WTC11 (cell line): ENCODE data around the gene SVOP. TPM values are rescaled to one million over a fixed set of nuclear protein-coding genes. Genes with fewer than 3 reads are reported as not detected.

ENCODE experiments used
- ATAC-seq: fragments of 200-7000 bp; cut with Tn5 transposase; 2 replicates; pipeline ENCODE4 v1.10.0; 2021; ENCODE audit warnings: mild to moderate bottlenecking, moderate library complexity
- CTCF ChIA-PET: fragments of 300-600 bp; sonication (Branson Sonifier 250); formaldehyde crosslinking; loops from one replicate; lab custom pipeline; 2021; ENCODE audit warnings: antibody characterized with exemption; lab: Charles Lee
- POLR2A ChIA-PET: fragments of 350-600 bp; sonication (Branson Sonifier 250); formaldehyde crosslinking; loops from one replicate; lab custom pipeline; 2021; ENCODE audit warnings: antibody characterized with exemption; lab: Charles Lee
- DNase-seq: peaks from one replicate; pipeline ENCODE4 v3.0.0; 2021; ENCODE audit warnings: low spot score
- H3K27ac Mint-ChIP-seq: 2 replicates; pipeline ENCODE4 v1.8.0; 2021; ENCODE audit warnings: mixed read lengths
- H3K27me3 Mint-ChIP-seq: 2 replicates; pipeline ENCODE4 v1.8.0; 2021; ENCODE audit warnings: low read depth, mild to moderate bottlenecking, moderate library complexity, mixed read lengths
- H3K36me3 Mint-ChIP-seq: 2 replicates; pipeline ENCODE4 v1.8.0; 2021; ENCODE audit warnings: mixed read lengths
- H3K4me1 Mint-ChIP-seq: 2 replicates; pipeline ENCODE4 v1.8.0; 2022; ENCODE audit warnings: mixed read lengths
- H3K4me3 Mint-ChIP-seq: 2 replicates; pipeline ENCODE4 v1.8.0; 2021; ENCODE audit warnings: mild to moderate bottlenecking, moderate library complexity, mixed read lengths
- H3K9me3 Mint-ChIP-seq: 2 replicates; pipeline ENCODE4 v1.8.0; 2021; ENCODE audit warnings: mixed read lengths
- ELF4 ChIP-seq: sonication (generic); formaldehyde crosslinking; IDR thresholded peaks from 2 replicates; pipeline ENCODE4 v1.8.1; 2022; ENCODE audit warnings: low read depth, mild to moderate bottlenecking, moderate library complexity, missing genetic modification reagents
- EMX1 ChIP-seq: fragments of 250-450 bp; sonication (Bioruptor Pico); IDR thresholded peaks from 2 replicates; pipeline ENCODE4 v1.8.0; 2021; ENCODE audit warnings: mild to moderate bottlenecking
- FOXK1 ChIP-seq: sonication (generic); formaldehyde crosslinking; IDR thresholded peaks from 2 replicates; pipeline ENCODE4 v1.8.0; 2022; ENCODE audit warnings: mild to moderate bottlenecking, moderate library complexity, missing genetic modification reagents
- KAT7 ChIP-seq: sonication (generic); formaldehyde crosslinking; IDR thresholded peaks from 2 replicates; pipeline ENCODE4 v1.8.1; 2023; ENCODE audit warnings: missing genetic modification reagents, mild to moderate bottlenecking, borderline replicate concordance
- NR2C2 ChIP-seq: sonication (generic); formaldehyde crosslinking; IDR thresholded peaks from 2 replicates; pipeline ENCODE4 v1.8.0; 2022; ENCODE audit warnings: mild to moderate bottlenecking, missing genetic modification reagents
- OVOL2 ChIP-seq: fragments of 250-450 bp; sonication (Bioruptor Pico); IDR thresholded peaks from 2 replicates; pipeline ENCODE4 v1.9.0; 2021; ENCODE audit warnings: mild to moderate bottlenecking, borderline replicate concordance
- SMAD4 ChIP-seq: sonication (generic); formaldehyde crosslinking; IDR thresholded peaks from 2 replicates; pipeline ENCODE4 v1.8.0; 2022; ENCODE audit warnings: mild to moderate bottlenecking, missing genetic modification reagents
- SOX15 ChIP-seq: fragments of 250-450 bp; sonication (Bioruptor Pico); IDR thresholded peaks from 2 replicates; pipeline ENCODE4 v1.9.0; 2021; ENCODE audit warnings: mild to moderate bottlenecking
- total RNA-seq: library from RNA; stranded (reverse); gene quantifications from 3 replicates; pipeline ENCODE4 v1.2.3, GENCODE V29; 2021
- TF ChIP-seq, protein P1 (sequence below): sonication (generic); formaldehyde crosslinking; conservative IDR thresholded peaks from 2 replicates; pipeline ENCODE4 v1.8.1; 2022; ENCODE audit warnings: mild to moderate bottlenecking, missing genetic modification reagents
- TF ChIP-seq, protein P2 (sequence below): fragments of 250-450 bp; sonication (Bioruptor Pico); IDR thresholded peaks from 2 replicates; pipeline ENCODE4 v1.9.0; 2021; ENCODE audit warnings: mild to moderate bottlenecking, borderline replicate concordance
- TF ChIP-seq, protein P3 (sequence below): sonication (generic); formaldehyde crosslinking; IDR thresholded peaks from 2 replicates; pipeline ENCODE4 v1.8.1; 2023; ENCODE audit warnings: mild to moderate bottlenecking, missing genetic modification reagents, borderline replicate concordance
- TF ChIP-seq, protein P4 (sequence below): sonication (generic); formaldehyde crosslinking; IDR thresholded peaks from 2 replicates; pipeline ENCODE4 v1.8.1; 2022; ENCODE audit warnings: mild to moderate bottlenecking, moderate library complexity, missing genetic modification reagents
- TF ChIP-seq, protein P5 (sequence below): sonication (generic); formaldehyde crosslinking; IDR thresholded peaks from 2 replicates; pipeline ENCODE4 v1.8.1; 2023; ENCODE audit warnings: mild to moderate bottlenecking, missing genetic modification reagents
- TF ChIP-seq, protein P6 (sequence below): sonication (generic); formaldehyde crosslinking; IDR thresholded peaks from 2 replicates; pipeline ENCODE4 v1.8.1; 2023; ENCODE audit warnings: mild to moderate bottlenecking, missing genetic modification reagents
- TF ChIP-seq, protein P7 (sequence below): sonication (generic); formaldehyde crosslinking; IDR thresholded peaks from 2 replicates; pipeline ENCODE4 v1.8.1; 2023; ENCODE audit warnings: mild to moderate bottlenecking, moderate library complexity, missing genetic modification reagents
- TF ChIP-seq, protein P8 (sequence below): sonication (generic); formaldehyde crosslinking; IDR thresholded peaks from 2 replicates; pipeline ENCODE4 v1.8.1; 2022; ENCODE audit warnings: low read depth, mild to moderate bottlenecking, moderate library complexity, missing genetic modification reagents, borderline replicate concordance
- TF ChIP-seq, protein P9 (sequence below): sonication (generic); formaldehyde crosslinking; IDR thresholded peaks from 2 replicates; pipeline ENCODE4 v1.8.0; 2022; ENCODE audit warnings: mild to moderate bottlenecking, missing genetic modification reagents
- TF ChIP-seq, protein P10 (sequence below): fragments of 250-450 bp; sonication (Bioruptor Pico); IDR thresholded peaks from 2 replicates; pipeline ENCODE4 v1.9.0; 2021; ENCODE audit warnings: mild to moderate bottlenecking

SVOP gene
- total RNA-seq, 1 experiment from 2014 or later = 0.04 TPM

DNA sequence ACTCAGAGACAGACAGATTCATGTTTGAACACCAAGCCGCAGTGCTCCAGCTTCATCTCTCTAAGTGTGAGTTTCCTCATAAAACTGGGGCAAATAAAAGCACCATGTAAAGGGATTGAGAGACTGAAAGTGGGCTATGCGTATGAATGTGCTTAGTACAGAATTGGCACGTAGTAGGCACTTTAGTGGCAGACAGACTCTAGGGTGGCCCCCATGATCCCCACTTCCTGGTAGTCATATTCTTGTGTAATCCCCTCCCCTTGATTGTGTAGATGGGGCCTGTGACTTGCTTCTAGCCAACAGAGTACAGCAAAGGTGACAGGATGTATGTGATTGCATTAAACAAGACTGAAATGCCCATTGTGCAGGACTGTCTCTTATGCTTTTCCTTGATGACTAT, 98.0 kb downstream of the SVOP start:
- CTCF ChIA-PET = no interaction called here
- no peak for DNase-seq
- Mint-ChIP-seq H3K36me3 (no peaks in the 10 kb centered on the region), H3K27me3 (peaks cover 4% of the 10 kb centered on the region), H3K4me3 (no peak overlapping the region), H3K4me1 (peaks cover 2% of the 10 kb centered on the region), H3K9me3 (peaks cover 34% of the 10 kb centered on the region), H3K27ac (no peak overlapping the region)
- ATAC-seq = no peak
- POLR2A ChIA-PET = no interaction called here
- TF ChIP-seq, protein P1, sequence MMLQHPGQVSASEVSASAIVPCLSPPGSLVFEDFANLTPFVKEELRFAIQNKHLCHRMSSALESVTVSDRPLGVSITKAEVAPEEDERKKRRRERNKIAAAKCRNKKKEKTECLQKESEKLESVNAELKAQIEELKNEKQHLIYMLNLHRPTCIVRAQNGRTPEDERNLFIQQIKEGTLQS (CRISPR knock-in tag) = no peak
- TF ChIP-seq SMAD4 (no peak), KAT7 (CRISPR knock-in tag) (no peak), EMX1 (CRISPR knock-in tag) (no peak), OVOL2 (no peak), FOXK1 (CRISPR knock-in tag) (no peak), SOX15 (no peak), ELF4 (CRISPR knock-in tag) (no peak), NR2C2 (CRISPR knock-in tag) (no peak)
- TF ChIP-seq, protein P2, sequence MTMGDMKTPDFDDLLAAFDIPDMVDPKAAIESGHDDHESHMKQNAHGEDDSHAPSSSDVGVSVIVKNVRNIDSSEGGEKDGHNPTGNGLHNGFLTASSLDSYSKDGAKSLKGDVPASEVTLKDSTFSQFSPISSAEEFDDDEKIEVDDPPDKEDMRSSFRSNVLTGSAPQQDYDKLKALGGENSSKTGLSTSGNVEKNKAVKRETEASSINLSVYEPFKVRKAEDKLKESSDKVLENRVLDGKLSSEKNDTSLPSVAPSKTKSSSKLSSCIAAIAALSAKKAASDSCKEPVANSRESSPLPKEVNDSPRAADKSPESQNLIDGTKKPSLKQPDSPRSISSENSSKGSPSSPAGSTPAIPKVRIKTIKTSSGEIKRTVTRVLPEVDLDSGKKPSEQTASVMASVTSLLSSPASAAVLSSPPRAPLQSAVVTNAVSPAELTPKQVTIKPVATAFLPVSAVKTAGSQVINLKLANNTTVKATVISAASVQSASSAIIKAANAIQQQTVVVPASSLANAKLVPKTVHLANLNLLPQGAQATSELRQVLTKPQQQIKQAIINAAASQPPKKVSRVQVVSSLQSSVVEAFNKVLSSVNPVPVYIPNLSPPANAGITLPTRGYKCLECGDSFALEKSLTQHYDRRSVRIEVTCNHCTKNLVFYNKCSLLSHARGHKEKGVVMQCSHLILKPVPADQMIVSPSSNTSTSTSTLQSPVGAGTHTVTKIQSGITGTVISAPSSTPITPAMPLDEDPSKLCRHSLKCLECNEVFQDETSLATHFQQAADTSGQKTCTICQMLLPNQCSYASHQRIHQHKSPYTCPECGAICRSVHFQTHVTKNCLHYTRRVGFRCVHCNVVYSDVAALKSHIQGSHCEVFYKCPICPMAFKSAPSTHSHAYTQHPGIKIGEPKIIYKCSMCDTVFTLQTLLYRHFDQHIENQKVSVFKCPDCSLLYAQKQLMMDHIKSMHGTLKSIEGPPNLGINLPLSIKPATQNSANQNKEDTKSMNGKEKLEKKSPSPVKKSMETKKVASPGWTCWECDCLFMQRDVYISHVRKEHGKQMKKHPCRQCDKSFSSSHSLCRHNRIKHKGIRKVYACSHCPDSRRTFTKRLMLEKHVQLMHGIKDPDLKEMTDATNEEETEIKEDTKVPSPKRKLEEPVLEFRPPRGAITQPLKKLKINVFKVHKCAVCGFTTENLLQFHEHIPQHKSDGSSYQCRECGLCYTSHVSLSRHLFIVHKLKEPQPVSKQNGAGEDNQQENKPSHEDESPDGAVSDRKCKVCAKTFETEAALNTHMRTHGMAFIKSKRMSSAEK (CRISPR knock-in tag) = no peak
- TF ChIP-seq, protein P3, sequence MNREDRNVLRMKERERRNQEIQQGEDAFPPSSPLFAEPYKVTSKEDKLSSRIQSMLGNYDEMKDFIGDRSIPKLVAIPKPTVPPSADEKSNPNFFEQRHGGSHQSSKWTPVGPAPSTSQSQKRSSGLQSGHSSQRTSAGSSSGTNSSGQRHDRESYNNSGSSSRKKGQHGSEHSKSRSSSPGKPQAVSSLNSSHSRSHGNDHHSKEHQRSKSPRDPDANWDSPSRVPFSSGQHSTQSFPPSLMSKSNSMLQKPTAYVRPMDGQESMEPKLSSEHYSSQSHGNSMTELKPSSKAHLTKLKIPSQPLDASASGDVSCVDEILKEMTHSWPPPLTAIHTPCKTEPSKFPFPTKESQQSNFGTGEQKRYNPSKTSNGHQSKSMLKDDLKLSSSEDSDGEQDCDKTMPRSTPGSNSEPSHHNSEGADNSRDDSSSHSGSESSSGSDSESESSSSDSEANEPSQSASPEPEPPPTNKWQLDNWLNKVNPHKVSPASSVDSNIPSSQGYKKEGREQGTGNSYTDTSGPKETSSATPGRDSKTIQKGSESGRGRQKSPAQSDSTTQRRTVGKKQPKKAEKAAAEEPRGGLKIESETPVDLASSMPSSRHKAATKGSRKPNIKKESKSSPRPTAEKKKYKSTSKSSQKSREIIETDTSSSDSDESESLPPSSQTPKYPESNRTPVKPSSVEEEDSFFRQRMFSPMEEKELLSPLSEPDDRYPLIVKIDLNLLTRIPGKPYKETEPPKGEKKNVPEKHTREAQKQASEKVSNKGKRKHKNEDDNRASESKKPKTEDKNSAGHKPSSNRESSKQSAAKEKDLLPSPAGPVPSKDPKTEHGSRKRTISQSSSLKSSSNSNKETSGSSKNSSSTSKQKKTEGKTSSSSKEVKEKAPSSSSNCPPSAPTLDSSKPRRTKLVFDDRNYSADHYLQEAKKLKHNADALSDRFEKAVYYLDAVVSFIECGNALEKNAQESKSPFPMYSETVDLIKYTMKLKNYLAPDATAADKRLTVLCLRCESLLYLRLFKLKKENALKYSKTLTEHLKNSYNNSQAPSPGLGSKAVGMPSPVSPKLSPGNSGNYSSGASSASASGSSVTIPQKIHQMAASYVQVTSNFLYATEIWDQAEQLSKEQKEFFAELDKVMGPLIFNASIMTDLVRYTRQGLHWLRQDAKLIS = no peak
- TF ChIP-seq, protein P4, sequence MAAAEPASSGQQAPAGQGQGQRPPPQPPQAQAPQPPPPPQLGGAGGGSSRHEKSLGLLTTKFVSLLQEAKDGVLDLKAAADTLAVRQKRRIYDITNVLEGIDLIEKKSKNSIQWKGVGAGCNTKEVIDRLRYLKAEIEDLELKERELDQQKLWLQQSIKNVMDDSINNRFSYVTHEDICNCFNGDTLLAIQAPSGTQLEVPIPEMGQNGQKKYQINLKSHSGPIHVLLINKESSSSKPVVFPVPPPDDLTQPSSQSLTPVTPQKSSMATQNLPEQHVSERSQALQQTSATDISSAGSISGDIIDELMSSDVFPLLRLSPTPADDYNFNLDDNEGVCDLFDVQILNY (CRISPR knock-in tag) = no peak
- TF ChIP-seq, protein P5, sequence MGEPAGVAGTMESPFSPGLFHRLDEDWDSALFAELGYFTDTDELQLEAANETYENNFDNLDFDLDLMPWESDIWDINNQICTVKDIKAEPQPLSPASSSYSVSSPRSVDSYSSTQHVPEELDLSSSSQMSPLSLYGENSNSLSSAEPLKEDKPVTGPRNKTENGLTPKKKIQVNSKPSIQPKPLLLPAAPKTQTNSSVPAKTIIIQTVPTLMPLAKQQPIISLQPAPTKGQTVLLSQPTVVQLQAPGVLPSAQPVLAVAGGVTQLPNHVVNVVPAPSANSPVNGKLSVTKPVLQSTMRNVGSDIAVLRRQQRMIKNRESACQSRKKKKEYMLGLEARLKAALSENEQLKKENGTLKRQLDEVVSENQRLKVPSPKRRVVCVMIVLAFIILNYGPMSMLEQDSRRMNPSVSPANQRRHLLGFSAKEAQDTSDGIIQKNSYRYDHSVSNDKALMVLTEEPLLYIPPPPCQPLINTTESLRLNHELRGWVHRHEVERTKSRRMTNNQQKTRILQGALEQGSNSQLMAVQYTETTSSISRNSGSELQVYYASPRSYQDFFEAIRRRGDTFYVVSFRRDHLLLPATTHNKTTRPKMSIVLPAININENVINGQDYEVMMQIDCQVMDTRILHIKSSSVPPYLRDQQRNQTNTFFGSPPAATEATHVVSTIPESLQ = no peak
- TF ChIP-seq, protein P6, sequence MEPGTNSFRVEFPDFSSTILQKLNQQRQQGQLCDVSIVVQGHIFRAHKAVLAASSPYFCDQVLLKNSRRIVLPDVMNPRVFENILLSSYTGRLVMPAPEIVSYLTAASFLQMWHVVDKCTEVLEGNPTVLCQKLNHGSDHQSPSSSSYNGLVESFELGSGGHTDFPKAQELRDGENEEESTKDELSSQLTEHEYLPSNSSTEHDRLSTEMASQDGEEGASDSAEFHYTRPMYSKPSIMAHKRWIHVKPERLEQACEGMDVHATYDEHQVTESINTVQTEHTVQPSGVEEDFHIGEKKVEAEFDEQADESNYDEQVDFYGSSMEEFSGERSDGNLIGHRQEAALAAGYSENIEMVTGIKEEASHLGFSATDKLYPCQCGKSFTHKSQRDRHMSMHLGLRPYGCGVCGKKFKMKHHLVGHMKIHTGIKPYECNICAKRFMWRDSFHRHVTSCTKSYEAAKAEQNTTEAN (CRISPR knock-in tag) = no peak
- TF ChIP-seq, protein P7, sequence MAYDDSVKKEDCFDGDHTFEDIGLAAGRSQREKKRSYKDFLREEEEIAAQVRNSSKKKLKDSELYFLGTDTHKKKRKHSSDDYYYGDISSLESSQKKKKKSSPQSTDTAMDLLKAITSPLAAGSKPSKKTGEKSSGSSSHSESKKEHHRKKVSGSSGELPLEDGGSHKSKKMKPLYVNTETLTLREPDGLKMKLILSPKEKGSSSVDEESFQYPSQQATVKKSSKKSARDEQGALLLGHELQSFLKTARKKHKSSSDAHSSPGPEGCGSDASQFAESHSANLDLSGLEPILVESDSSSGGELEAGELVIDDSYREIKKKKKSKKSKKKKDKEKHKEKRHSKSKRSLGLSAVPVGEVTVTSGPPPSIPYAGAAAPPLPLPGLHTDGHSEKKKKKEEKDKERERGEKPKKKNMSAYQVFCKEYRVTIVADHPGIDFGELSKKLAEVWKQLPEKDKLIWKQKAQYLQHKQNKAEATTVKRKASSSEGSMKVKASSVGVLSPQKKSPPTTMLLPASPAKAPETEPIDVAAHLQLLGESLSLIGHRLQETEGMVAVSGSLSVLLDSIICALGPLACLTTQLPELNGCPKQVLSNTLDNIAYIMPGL = no peak
- TF ChIP-seq, protein P8, sequence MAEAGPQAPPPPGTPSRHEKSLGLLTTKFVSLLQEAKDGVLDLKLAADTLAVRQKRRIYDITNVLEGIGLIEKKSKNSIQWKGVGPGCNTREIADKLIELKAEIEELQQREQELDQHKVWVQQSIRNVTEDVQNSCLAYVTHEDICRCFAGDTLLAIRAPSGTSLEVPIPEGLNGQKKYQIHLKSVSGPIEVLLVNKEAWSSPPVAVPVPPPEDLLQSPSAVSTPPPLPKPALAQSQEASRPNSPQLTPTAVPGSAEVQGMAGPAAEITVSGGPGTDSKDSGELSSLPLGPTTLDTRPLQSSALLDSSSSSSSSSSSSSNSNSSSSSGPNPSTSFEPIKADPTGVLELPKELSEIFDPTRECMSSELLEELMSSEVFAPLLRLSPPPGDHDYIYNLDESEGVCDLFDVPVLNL (CRISPR knock-in tag) = no peak
- TF ChIP-seq, protein P9, sequence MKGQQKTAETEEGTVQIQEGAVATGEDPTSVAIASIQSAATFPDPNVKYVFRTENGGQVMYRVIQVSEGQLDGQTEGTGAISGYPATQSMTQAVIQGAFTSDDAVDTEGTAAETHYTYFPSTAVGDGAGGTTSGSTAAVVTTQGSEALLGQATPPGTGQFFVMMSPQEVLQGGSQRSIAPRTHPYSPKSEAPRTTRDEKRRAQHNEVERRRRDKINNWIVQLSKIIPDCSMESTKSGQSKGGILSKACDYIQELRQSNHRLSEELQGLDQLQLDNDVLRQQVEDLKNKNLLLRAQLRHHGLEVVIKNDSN (CRISPR knock-in tag) = no peak
- TF ChIP-seq, protein P10, sequence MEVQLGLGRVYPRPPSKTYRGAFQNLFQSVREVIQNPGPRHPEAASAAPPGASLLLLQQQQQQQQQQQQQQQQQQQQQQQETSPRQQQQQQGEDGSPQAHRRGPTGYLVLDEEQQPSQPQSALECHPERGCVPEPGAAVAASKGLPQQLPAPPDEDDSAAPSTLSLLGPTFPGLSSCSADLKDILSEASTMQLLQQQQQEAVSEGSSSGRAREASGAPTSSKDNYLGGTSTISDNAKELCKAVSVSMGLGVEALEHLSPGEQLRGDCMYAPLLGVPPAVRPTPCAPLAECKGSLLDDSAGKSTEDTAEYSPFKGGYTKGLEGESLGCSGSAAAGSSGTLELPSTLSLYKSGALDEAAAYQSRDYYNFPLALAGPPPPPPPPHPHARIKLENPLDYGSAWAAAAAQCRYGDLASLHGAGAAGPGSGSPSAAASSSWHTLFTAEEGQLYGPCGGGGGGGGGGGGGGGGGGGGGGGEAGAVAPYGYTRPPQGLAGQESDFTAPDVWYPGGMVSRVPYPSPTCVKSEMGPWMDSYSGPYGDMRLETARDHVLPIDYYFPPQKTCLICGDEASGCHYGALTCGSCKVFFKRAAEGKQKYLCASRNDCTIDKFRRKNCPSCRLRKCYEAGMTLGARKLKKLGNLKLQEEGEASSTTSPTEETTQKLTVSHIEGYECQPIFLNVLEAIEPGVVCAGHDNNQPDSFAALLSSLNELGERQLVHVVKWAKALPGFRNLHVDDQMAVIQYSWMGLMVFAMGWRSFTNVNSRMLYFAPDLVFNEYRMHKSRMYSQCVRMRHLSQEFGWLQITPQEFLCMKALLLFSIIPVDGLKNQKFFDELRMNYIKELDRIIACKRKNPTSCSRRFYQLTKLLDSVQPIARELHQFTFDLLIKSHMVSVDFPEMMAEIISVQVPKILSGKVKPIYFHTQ (CRISPR knock-in tag) = no peak
